Ramos (cell line): ENCODE measurements around the gene ZNF677.

Experiments used
- in situ Hi-C: fragments of 300-500 bp; cut with MboI; formaldehyde crosslinking; loops from one replicate; pipeline ENCODE4 v1.14.3; 2022; ENCODE audit warnings: low sequenced_read_pairs; ENCODE audit not compliant: unreplicated experiment

The ZNF677 gene

DNA sequence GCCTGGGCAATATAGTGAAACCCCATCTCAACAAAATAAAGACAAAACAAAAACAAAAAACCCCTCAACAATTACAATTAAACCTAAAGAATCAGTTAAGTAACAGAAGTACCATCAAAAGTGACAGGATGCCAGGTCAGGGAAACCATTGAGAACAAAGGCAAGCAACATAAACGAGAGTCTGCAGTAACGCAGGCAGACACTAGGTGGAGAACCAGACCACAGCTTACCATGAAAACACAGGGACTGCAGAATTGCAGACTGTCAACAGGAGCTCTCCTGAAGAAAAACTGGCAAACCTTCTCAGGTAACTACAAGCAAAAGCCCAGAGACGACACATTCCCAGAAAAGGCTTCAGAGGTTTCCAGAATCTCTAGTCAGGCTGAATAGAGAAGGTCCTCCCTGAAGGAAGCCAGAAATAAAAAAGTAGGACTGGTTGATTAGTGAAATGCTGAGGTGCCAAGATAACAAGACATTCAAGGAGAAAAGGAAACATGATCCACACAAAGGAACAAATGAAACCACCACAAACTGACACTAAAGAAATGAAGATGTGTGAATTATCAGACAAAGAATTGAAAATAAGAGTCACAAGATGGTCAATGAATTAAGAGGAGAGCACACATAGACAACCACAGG is 59.3 kb downstream of the ZNF677 start:
- in situ Hi-C loops: no loop called here

- in situ Hi-C loops: loop anchor here (5.0 kb wide), 1 partner anchor 554 kb away; no protein-coding TSS in a partner anchor
Observed at GRCh38 chr19:53193535-53194222, 61.0 kb downstream of the ZNF677 start.

GRCh38 chr19:53192771-53193534 is 61.7 kb downstream of the ZNF677 start, which contains the start of gene ZNF665:
Gene ZNF665 (minus strand): TSS chr19:53193358. CDS start chr19:53182898, 10,460 bp downstream.
- in situ Hi-C loops: loop anchor here (5.0 kb wide), 1 partner anchor 554 kb away; no protein-coding TSS in a partner anchor

DNA sequence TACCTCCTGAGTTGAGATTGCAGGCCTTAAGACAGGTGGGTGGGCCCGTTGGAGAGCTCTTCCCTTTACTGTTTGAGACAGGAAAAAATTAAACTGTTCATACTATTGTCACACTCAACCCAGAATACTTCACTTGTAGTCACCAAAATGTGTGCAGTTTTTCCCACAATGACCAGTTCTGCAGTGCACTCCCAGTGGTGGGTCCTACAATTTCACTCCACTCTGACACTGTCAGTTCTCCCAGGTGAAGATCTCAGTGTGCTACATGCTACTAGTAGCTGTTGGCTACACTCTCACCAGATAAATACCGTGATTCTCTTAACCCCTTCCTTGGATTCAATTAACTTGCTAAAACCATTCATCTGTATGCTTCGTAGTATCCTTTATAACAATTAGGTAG is 64.4 kb downstream of the ZNF677 start:
- in situ Hi-C loops: loop anchor here (5.0 kb wide), 1 partner anchor 557 kb away; no protein-coding TSS in a partner anchor

DNA sequence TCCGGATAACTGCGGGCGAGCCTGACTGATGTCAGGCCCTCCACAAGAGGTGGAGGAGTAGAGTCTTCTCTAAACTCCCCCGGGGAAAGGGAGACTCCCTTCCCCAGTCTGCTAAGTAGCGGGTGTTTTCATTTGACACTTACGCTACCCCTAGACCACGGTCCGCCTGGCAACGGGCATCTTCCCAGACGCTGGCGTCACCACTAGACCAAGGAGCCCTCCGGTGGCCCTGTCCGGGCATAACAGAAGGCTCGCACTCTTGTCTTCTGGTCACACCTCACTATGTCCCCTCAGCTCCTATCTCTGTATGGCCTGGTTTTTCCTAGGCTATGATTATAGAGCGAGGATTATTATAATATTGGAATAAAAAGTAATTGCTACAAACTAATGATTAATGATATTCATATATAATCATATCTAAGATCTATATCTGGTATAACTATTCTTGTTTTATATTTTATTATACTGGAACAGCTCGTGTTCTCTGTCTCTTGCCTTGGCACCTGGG is 64.9 kb downstream of the ZNF677 start:
- in situ Hi-C loops: loop anchor here (5.0 kb wide), 1 partner anchor 558 kb away; no protein-coding TSS in a partner anchor
